GM12872 (cell line): ENCODE data around the gene SLC43A2.

Experiments
- TF ChIP-seq, protein P1 (sequence below): IDR thresholded peaks from 3 replicates; pipeline ENCODE4 v1.5.1; 2011; ENCODE audit warnings: low read depth, mild to moderate bottlenecking, low read length, moderate library complexity; ENCODE audit not compliant: insufficient read depth

SLC43A2 gene

DNA sequence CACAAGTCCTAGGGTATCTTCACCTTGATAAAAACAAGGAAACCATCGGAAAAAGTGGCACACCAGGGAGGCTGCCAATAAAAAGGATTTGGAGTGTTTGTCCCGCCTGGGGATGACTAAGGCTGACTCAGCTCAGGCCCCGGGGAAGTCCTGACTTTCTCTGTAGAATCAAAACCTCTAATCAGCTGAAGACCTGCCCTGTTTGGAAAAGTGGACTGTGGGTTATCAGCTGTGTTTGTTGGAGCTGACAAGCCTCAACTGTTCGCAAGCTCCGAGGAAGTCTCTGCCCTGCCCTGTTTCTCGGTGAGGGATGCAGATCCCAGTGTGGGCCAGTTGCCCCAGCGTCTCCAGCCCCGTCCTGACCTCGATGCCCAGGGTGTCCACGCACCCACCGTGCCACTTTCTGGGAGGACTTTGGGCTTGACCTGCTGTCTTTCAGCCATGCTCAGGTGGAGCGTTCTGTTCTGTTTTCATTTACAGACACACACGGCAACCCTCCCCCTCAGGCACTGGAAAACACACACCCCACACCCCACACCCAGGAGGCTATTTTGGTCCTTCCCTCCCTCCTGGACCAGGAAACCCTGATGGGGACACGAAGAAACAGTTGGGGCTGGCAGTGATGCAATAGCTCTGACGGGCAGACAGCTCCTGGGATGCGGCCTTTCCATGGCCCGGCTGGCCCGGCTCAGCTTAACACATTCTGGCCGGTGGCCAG is 38.4 kb downstream of the SLC43A2 start:
- TF ChIP-seq, protein P1, sequence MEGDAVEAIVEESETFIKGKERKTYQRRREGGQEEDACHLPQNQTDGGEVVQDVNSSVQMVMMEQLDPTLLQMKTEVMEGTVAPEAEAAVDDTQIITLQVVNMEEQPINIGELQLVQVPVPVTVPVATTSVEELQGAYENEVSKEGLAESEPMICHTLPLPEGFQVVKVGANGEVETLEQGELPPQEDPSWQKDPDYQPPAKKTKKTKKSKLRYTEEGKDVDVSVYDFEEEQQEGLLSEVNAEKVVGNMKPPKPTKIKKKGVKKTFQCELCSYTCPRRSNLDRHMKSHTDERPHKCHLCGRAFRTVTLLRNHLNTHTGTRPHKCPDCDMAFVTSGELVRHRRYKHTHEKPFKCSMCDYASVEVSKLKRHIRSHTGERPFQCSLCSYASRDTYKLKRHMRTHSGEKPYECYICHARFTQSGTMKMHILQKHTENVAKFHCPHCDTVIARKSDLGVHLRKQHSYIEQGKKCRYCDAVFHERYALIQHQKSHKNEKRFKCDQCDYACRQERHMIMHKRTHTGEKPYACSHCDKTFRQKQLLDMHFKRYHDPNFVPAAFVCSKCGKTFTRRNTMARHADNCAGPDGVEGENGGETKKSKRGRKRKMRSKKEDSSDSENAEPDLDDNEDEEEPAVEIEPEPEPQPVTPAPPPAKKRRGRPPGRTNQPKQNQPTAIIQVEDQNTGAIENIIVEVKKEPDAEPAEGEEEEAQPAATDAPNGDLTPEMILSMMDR, result no peak

DNA sequence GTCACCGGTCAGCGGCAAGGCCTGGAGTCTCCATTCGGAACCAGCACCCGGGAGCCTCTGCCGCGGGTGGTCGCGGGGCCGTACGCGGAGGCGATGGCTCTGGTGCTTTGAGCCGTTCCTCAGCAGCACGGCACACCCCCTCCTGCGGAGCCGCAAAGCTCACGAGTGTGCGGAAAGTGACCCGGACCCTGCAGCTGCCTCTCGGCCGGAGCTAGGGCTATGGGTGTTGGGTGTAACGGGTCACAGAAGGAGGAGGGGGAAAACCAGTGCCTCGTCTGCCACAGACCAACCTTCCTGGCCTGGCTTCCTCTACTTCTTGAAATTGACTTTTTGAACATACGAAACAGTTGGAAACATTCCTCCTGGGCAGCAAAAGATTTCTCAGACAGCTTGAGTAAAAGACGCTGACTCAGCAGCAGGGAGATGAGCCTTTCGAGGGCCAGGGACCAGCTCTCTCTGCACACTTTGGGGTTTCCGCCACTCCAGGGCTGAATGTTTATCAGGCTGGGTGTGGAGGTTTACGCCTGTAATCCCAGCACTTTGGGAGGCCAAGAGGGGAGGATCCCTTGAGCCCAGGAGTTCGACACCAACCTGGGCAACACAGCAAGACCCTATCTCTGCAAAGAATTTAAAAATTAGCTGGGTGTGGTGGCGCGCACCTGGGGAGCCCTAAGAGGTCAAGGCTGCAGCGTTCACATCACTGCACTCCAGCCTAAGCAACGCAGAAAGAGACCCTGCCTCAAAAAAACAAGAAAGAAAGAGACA is 39.6 kb downstream of the SLC43A2 start:
- TF ChIP-seq, protein P1, result no peak

DNA sequence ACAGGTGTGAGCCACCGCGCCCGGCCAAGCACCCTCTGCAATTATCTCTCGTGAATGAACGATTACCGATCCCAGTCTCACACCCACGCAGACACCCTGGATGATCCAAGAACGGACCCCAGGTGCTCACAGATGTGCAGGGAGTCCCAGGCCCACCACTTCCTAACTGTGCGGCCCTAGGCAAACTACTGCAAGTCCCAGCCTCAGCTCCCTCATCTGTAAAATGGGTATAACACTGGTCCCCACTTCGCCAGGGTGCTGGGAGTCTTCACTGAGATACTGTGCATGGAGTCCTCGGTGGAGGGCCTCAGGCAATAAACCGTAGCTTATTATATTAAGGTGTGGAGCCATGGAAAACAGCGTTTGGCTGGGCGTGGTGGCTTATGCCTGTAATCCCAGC is 44.5 kb downstream of the SLC43A2 start:
- TF ChIP-seq, protein P1, result no peak

DNA sequence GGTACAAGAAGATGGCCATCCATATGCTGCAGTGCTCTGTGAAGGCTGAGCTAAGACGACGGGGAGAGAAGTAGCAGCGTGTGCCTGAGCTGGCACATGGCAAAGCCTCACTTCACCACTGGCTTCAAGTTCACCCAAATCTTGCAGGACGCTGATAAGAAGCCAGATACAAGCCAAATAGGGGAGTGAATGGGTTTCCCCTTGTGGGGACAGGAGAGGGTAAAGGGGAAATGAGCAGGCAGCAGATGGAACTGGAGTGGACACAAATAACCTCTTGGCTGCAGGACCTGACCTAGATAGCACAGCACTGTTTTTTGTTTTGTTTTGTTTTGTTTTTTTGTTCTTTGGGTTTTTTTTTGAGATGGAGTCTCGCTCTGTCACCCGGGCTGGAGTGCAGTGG is 45.1 kb downstream of the SLC43A2 start:
- TF ChIP-seq, protein P1, result no peak

DNA sequence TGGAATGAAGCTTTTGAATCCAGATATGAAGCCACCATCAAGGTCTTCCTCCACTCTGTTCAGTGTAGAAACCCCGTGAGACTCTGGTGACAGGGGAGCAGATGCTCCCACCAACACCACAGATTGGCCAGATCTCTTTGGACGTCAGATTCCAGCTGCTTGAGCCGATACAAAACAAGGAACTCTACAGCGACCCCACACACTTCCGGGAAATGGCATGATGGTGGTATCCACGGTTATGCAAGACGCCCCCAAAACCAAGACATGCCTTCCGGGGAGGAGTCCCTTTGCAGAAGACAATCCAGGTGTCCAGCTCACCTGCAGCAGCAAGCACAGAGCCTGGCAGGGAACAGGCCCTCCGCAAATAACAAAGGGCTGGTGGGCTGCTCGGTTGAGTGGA is 46.3 kb downstream of the SLC43A2 start:
- TF ChIP-seq, protein P1, result no peak

DNA sequence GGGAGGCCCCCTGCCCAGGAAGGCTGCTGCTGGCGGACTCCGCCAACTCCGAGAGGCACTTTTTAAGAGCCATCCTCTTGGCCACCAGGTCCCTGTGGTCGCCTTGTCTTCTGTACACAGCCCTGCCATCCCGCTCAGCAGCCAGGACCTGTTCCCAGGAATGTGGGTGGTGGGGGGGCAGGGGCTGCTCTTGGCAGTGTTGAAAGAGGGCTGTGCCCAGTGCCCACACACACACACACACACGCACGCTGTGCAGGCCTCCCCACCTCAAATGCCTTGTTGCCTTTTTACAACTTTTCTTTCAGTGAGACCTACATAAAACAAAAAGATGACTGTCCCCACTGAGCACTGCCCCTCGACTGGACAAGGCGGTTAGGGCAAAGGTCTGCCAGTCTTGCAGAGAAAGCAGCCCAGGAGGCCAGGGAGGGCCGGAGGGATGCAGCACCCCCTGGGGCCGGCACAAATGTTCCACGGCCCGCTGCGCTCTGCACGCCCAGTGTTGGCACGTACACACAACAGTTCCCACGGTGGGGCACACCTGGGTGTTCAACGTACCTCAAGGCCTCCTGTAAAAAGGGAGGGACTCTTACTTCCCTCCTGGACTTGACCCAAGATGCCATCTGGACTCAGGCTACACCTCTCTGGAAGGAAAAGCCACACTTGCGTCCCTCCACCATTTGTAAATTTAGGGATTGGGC is 47.5 kb downstream of the SLC43A2 start:
- TF ChIP-seq, protein P1, result no peak

DNA sequence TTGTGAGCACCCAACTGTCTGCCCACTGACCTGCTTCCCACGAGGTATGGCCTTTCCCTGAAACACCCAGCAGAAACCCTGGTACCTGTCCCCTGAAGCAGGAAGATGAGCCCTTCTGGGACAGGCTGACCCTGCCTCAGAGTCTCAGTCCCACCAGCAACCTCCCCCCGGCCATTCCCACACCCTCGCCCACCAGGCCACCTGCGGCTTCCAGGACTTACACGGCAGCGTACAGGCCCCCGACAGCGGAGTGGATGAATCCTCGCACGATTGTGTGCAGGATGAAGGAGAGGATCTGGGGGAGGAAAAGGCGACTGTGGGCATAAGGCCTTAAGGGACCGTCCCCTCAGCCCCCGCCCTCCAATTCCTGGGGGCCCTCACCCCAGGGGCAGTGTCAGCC is 50.6 kb downstream of the SLC43A2 start:
- TF ChIP-seq, protein P1, result no peak
